Ovary (tissue), 3 donors: Measurements from ENCODE around the gene GTF3C4.

ENCODE experiments used
- CTCF ChIP-seq, 3 donors: fragments of 450-650 bp in 2 of 3; fragments of 200-600 bp in 1 of 3; IDR thresholded peaks; one replicate each; pipeline versions ENCODE4 v1.5.1 to v1.8.0; 2016 to 2022; ENCODE audit warnings: antibody characterized with exemption in 3 of 3, mild to moderate bottlenecking in 1 of 3
- EP300 ChIP-seq: sonication (generic); formaldehyde crosslinking; IDR thresholded peaks from one replicate; pipeline ENCODE4 v1.6.1; 2017; ENCODE audit warnings: antibody characterized with exemption
- POLR2A ChIP-seq: fragments of 450-650 bp; IDR thresholded peaks from one replicate; pipeline ENCODE4 v1.6.1; 2017; ENCODE audit warnings: antibody characterized with exemption, mild to moderate bottlenecking, moderate library complexity
- donor health status: DM: no; HTN: no; CAD: no.

DNA sequence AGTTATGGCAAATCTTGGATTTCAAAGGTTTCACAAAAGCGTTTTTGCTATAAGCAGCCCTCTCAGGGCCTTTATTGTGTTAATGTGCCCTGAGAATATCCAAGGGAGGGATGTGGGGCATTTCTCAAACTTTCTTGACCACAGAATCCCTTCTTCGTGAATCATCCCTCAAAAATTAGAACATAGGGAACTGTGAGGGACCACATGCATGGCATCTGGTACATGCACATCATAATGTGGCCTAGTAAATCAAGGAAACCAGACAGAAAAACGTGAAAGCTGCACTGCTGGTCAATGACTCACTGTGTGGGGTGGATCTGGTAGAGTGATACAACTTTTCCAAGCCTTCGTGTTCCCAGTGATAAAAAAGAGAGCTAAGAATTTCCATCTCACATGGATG lies 22.9 kb upstream of the GTF3C4 start:
- no peak for TF ChIP-seq CTCF (IDR thresholded peaks at IDR 0.05)
- TF ChIP-seq EP300: no peak
- no peak for TF ChIP-seq POLR2A
